ENCODE data around the gene SLC7A8.

The SLC7A8 gene

GRCh38 chr14:23123419-23123818 lies 60.0 kb downstream of the SLC7A8 start:
- H3K4me3 Mint-ChIP-seq = no peak overlapping the region
- H3K36me3 Mint-ChIP-seq (ENCODE audit: low read depth) = no peaks in the 10 kb centered on the region
- H3K9me3 Mint-ChIP-seq = no peaks in the 10 kb centered on the region
- peaks cover 13% of the 10 kb centered on the region for H3K27me3 Mint-ChIP-seq (ENCODE audit: low read depth)
- no peak overlapping the region for H3K27ac Mint-ChIP-seq
- peaks cover 29% of the 10 kb centered on the region for H3K4me1 Mint-ChIP-seq (ENCODE audit: low read depth)

- no peaks in the 10 kb centered on the region for H3K36me3 Mint-ChIP-seq (ENCODE audit: low read depth)
- peaks cover 25% of the 10 kb centered on the region for H3K4me1 Mint-ChIP-seq (ENCODE audit: low read depth)
- no peak overlapping the region for H3K27ac Mint-ChIP-seq
Measured at GRCh38 chr14:23122086-23122485, 61.4 kb downstream of the SLC7A8 start.

GRCh38 chr14:23121361-23121771 lies 62.1 kb downstream of the SLC7A8 start:
- Mint-ChIP-seq H3K9me3 (no peaks in the 10 kb centered on the region), H3K27me3 (ENCODE audit: low read depth) (peaks cover 13% of the 10 kb centered on the region), H3K27ac (no peak overlapping the region), H3K36me3 (ENCODE audit: low read depth) (no peaks in the 10 kb centered on the region), H3K4me3 (no peak overlapping the region), H3K4me1 (ENCODE audit: low read depth) (peaks cover 25% of the 10 kb centered on the region)

More at GRCh38 chr14:23122086-23122485, 61.4 kb downstream of the SLC7A8 start:
- H3K4me3 Mint-ChIP-seq = no peak overlapping the region
- H3K27me3 Mint-ChIP-seq (ENCODE audit: low read depth) = peaks cover 13% of the 10 kb centered on the region
- no peaks in the 10 kb centered on the region for H3K9me3 Mint-ChIP-seq

- H3K4me1 Mint-ChIP-seq (ENCODE audit: low read depth) = peaks cover 25% of the 10 kb centered on the region
- no peaks in the 10 kb centered on the region for H3K36me3 Mint-ChIP-seq (ENCODE audit: low read depth)
- peaks cover 13% of the 10 kb centered on the region for H3K27me3 Mint-ChIP-seq (ENCODE audit: low read depth)
- H3K4me3 Mint-ChIP-seq = peak overlapping the region; percentile 52
- H3K9me3 Mint-ChIP-seq = no peaks in the 10 kb centered on the region
- H3K27ac Mint-ChIP-seq = peak overlapping the region; percentile 87
Measured at GRCh38 chr14:23120541-23121251, 62.8 kb downstream of the SLC7A8 start.

- Mint-ChIP-seq H3K27ac (peak overlapping the region; percentile 87), H3K4me3 (peak overlapping the region; percentile 40), H3K36me3 (ENCODE audit: low read depth) (no peaks in the 10 kb centered on the region), H3K27me3 (ENCODE audit: low read depth) (peaks cover 16% of the 10 kb centered on the region), H3K9me3 (no peaks in the 10 kb centered on the region), H3K4me1 (ENCODE audit: low read depth) (peaks cover 29% of the 10 kb centered on the region)
Measured at GRCh38 chr14:23119363-23120327, 63.8 kb downstream of the SLC7A8 start.

- Mint-ChIP-seq H3K27me3 (ENCODE audit: low read depth) (peaks cover 14% of the 10 kb centered on the region), H3K27ac (peak within 1 kb of the TSS; percentile 87), H3K36me3 (ENCODE audit: low read depth) (no peaks in the 10 kb centered on the region), H3K9me3 (no peaks in the 10 kb centered on the region), H3K4me1 (ENCODE audit: low read depth) (peaks cover 31% of the 10 kb centered on the region), H3K4me3 (peak within 1 kb of the TSS; percentile 40)
Measured at GRCh38 chr14:23118506-23119362, 64.7 kb downstream of the SLC7A8 start, which contains the start of gene CEBPE. CEBPE (minus strand) TSS chr14:23119255; CDS start chr14:23119091, 164 bp downstream.

- Mint-ChIP-seq H3K4me1 (ENCODE audit: low read depth) (peaks cover 31% of the 10 kb centered on the region), H3K4me3 (no peak overlapping the region), H3K27ac (no peak overlapping the region), H3K36me3 (ENCODE audit: low read depth) (no peaks in the 10 kb centered on the region), H3K9me3 (no peaks in the 10 kb centered on the region), H3K27me3 (ENCODE audit: low read depth) (peaks cover 8% of the 10 kb centered on the region)
Measured at GRCh38 chr14:23117371-23118020, 66.0 kb downstream of the SLC7A8 start.

GRCh38 chr14:23115918-23116317 lies 67.5 kb downstream of the SLC7A8 start:
- Mint-ChIP-seq H3K27me3 (ENCODE audit: low read depth) (peaks cover 8% of the 10 kb centered on the region), H3K36me3 (ENCODE audit: low read depth) (no peaks in the 10 kb centered on the region), H3K27ac (no peak overlapping the region), H3K4me1 (ENCODE audit: low read depth) (peaks cover 24% of the 10 kb centered on the region), H3K9me3 (no peaks in the 10 kb centered on the region), H3K4me3 (no peak overlapping the region)

- no peak overlapping the region for H3K4me3 Mint-ChIP-seq
- no peaks in the 10 kb centered on the region for H3K36me3 Mint-ChIP-seq (ENCODE audit: low read depth)
- H3K4me1 Mint-ChIP-seq (ENCODE audit: low read depth) = peaks cover 17% of the 10 kb centered on the region
- H3K27ac Mint-ChIP-seq = no peak overlapping the region
- H3K9me3 Mint-ChIP-seq = no peaks in the 10 kb centered on the region
- H3K27me3 Mint-ChIP-seq (ENCODE audit: low read depth) = peaks cover 8% of the 10 kb centered on the region
Measured at GRCh38 chr14:23115039-23115731, 68.3 kb downstream of the SLC7A8 start.

GRCh38 chr14:23114669-23115038 lies 68.8 kb downstream of the SLC7A8 start:
- Mint-ChIP-seq H3K9me3 (no peaks in the 10 kb centered on the region), H3K4me1 (ENCODE audit: low read depth) (peaks cover 13% of the 10 kb centered on the region), H3K36me3 (ENCODE audit: low read depth) (no peaks in the 10 kb centered on the region), H3K27ac (no peak overlapping the region), H3K4me3 (no peak overlapping the region), H3K27me3 (ENCODE audit: low read depth) (peaks cover 8% of the 10 kb centered on the region)

GRCh38 chr14:23114120-23114458 lies 69.4 kb downstream of the SLC7A8 start:
- peaks cover 7% of the 10 kb centered on the region for H3K4me1 Mint-ChIP-seq (ENCODE audit: low read depth)
- no peaks in the 10 kb centered on the region for H3K9me3 Mint-ChIP-seq
- H3K27ac Mint-ChIP-seq = no peak overlapping the region
- H3K36me3 Mint-ChIP-seq (ENCODE audit: low read depth) = no peaks in the 10 kb centered on the region
- no peak overlapping the region for H3K4me3 Mint-ChIP-seq
- H3K27me3 Mint-ChIP-seq (ENCODE audit: low read depth) = peaks cover 8% of the 10 kb centered on the region

- H3K27me3 Mint-ChIP-seq (ENCODE audit: low read depth) = peaks cover 8% of the 10 kb centered on the region
- H3K9me3 Mint-ChIP-seq = no peaks in the 10 kb centered on the region
- peaks cover 6% of the 10 kb centered on the region for H3K4me1 Mint-ChIP-seq (ENCODE audit: low read depth)
Measured at GRCh38 chr14:23113431-23114119, 69.9 kb downstream of the SLC7A8 start.

More at GRCh38 chr14:23113431-23114119, 69.9 kb downstream of the SLC7A8 start:
- Mint-ChIP-seq H3K36me3 (ENCODE audit: low read depth) (no peaks in the 10 kb centered on the region), H3K4me3 (no peak overlapping the region), H3K27ac (no peak overlapping the region)
